Fibroblast of skin of abdomen (primary cell): ENCODE data around the gene PLOD1.
"Not testable (repeated sequence)": the region's sequence is repeated elsewhere in the genome, so short reads cannot be mapped to it uniquely, and the experiment has no call there.

Source experiments
- DNase-seq: peaks from one replicate; pipeline ENCODE4 v3.0.0-alpha.2; 2013

The PLOD1 gene

DNA sequence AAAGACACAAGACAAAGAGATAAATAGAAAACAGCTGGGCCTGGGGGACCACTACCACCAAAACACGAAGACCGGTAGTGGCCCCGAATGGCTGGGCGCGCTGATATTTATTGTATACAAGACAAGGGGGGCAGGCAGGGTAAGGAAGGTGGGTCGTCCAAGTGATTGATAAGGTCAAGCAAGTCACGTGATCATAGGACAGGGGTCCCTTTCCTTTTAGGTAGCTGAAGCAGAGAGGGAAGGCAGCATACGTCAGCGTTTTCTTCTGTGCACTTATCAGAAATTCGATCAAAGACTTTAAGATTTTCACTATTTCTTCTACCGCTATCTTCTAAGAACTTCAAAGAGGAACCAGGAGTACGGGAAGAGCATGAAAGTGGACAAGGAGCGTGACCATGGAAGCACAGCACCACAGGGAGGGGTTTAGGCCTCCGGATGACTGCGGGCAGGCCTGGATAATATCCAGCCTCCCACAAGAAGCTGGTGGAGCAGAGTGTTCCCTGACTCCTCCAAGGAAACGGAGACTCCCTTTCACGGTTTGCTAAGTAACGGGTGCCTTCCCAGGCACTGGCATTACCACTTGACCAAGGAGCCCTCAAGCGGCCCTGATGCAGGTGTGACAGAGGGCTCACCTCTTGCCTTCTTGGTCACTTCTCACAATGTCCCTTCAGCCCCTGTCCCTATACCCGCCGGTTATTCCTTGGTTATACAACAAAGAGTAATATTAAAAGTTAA lies 21.9 kb upstream of the PLOD1 start:
- DNase-seq, result not testable (repeated sequence)

DNA sequence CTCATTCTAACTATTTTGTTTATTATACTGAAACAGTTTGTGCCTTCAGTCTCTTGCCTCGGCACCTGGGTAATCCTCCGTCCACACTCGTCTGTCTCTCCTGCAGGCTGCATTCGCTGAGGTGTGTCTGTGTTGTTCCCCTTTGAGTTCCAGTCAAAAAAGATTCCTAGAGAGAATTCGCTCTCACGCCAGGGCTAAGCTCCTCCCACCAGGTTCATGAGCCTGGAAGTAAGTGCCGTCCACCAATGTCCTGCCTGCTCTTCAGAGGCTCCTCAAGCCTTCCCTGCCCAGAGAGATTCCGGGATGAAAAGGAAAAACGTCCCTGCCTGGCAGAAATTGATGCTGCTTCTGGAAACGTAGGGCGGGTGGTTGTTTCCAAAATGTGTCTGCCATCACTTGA lies 21.2 kb upstream of the PLOD1 start:
- DNase-seq, result no peak

DNA sequence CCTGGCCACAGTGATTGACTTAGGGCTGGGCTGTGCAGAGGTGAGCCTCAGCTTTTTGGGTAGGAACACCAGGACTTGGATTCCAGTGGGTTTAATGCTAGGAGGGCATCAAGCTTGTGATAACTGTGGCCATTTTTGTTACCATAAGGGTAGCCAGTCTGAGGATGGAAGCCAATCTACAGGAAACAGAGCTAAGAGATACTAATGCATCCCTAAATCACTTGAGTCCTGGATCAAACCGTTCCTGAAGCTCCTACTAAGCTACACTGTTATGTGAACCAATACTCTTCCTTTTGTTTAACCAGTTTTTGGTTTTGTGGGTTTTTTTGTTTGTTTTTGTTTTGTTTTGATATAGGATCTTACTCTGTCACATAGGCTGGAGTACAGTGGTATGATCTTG lies 20.5 kb upstream of the PLOD1 start:
- no peak for DNase-seq

DNA sequence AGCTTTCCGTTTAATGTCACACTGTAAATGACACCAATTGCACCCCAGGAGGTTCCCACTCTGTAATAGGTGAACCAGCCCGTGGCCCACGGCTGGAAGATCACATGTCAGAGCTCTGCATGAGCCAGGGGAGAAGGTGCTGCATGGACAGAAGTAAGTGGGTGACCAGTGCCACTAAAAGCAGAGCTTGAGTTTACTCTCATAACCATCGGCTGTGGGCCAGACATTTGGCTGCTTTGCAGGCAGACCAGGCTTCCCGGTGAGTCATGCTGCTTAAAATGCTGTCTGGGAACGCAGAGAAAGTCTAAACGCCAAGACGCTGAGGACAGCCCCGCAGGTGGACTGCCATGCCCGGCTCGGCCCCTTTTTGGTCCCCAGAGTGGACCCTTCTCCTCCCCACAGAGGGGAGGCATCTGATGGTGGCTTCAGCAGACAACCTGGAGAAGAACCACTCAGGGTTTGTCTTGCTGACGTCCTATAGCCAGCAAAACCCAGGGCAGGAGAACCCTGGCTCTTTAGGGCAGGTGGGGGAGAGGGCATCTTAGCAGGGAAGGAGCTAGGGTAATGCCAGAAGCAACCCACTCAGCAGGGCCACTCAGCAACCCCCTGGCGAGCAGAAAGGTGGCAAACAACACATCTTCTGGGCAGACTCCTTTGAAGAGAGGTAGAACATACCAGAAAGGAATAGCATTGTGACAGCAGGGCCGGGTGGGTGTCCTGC lies 15.6 kb upstream of the PLOD1 start:
- DNase-seq, result peak; percentile 82

DNA sequence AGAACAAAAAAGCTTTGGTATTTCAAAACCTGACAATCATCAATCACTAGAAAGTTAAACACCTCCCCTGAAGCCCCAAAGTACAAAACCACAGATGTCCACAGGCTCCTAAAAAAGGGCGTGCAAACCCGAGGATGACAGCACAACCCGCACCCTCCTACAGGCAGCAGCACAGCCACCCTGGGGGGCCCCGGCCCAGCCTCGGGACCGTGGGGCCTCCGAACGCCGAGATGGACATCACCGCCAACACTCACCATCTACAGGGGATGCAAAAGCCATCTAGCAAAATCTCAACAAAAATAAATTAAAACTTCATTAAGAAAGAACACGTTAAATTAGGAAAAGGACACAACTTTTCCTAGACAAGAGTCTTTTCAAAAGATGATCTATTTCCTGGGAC lies 14.9 kb upstream of the PLOD1 start:
- DNase-seq, result no peak

DNA sequence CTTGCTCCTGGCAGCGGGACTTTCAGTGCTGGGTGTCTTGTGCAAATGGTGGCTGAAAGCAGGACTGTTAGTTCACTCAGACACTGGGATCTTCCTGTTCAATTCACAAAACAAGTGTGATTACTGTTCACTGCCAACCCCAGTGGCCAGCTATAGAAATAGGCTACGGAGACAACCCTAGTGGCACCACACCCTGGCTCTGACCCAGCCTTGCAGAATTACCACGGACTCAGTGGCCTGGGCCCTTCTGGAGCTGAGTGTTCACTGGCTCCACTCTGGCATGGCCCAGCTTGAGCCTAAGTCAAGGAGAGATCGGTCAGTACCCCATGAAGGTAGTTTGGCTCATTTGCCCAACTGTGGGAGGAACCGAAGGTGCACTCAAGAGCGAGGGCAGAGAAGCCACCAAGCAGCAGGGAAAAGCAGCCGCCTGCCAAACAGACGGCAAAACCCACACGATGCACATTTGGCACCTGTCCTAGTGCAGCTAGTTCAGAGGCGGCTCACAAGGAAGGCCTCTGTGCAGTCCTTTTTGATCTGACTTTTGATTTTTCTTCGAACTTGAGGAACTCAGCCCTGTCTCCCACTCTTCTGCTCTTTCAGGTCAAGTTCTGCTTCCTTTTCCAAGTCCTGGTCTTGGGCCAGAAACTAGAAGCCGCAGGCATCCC lies 14.1 kb upstream of the PLOD1 start:
- no peak for DNase-seq

DNA sequence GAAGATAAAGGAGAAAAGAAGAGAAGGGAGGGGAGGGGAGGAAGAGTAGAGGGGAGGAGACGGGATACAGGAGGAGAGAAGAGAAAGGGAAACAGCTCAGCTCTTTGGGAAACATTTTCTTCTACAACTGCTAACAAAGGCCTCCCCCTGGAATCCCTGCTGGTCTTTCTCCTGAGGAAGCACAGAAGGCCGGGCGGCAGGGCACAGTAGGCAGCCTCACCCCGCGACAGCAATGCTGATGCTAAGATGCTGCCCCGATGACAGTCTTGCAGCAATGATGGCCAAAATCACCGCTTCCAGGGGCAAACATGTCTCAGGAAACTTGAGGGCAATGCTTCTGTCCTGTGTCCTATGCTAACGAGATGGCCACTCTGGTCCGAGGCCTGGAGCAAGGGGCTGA lies 13.5 kb upstream of the PLOD1 start:
- DNase-seq, result no peak

DNA sequence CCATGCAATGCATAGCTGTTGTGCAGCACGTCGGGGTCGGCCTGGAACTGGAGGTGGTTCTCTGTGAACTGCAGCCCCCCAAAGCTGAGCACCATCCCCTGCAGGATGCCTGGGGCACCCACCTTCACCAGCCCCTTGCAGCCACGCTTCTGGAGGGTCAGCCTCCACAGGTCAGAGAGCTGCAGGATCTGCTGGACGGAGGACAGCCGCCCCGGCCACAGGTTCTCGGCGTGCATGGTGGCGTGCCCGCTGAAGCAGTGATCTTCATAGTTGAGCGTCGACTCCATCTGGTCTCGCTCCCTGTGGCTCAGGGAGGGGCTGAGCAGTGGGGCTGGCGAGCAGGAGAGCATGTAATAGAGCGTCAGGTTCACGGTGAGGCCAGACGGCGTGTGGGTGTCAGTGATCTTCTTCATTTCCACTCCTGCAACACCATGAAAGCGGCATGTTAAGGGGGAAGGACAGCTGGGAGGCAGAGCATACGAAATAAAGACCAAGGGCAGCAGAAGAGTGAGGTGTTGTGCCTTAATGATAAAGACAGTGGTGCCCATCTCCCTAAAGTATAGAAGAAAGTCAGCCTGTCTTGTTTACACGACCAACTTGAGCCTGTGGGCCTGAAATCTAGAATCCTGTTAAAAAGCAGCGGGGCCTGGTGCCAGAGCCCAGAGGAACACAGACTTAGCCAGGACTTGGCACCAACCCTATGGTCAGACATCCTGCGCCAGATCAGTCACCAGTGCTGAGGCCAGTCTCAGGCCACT lies 11.3 kb upstream of the PLOD1 start:
- no peak for DNase-seq

DNA sequence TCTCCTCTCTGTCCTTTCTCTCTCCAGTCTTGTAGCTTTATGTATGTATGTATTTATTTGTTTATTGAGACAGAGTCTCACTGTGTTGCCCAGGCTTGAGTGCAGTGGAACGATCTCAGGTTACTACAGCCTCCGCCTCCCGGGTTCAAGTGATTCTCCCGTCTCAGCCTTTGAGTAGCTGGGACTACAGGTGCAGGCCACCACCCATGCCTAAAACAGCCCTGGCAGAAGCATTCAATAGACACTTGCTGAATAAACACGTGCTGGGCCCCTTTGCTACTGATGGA lies 10.7 kb upstream of the PLOD1 start:
- DNase-seq, result no peak

DNA sequence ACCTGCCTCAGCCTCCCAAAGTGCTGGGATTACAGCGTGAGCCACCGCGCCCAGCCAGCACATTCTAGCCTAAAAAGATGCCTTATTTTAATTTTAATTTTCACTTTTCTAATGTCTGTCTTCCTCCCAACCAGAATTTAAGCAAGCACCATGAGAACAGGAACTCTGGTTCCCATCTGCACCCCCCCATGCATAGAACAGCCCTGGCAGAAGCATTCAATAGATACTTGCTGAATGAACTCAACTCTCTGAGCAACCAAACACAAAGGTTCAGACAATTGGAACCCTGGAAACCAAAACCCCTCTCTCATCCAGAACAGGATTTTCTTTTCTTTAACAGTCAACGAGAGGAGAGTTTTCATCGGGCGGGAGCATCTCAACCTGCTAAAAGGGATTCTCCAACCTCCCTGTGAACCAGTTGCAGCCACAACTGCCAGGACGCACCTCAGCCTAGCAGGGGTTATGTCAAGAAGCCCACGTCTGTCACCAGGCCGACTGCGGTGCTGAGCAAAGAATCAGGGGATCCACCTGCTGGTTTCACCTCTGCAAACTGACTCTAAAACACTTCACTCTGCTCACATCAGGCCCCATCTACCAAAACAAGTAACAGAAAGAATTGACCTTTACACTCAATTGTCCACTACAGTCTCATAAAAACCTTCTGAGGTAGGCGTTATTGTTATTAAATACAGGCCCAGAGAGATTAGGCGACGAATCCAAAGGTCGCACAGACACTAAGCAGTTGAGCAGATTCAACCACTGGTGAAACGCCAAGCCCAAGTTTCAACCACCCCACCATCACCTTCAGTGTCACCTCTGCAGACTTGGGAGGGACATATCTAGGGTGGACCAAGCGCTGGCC lies 10.0 kb upstream of the PLOD1 start:
- DNase-seq, result no peak

DNA sequence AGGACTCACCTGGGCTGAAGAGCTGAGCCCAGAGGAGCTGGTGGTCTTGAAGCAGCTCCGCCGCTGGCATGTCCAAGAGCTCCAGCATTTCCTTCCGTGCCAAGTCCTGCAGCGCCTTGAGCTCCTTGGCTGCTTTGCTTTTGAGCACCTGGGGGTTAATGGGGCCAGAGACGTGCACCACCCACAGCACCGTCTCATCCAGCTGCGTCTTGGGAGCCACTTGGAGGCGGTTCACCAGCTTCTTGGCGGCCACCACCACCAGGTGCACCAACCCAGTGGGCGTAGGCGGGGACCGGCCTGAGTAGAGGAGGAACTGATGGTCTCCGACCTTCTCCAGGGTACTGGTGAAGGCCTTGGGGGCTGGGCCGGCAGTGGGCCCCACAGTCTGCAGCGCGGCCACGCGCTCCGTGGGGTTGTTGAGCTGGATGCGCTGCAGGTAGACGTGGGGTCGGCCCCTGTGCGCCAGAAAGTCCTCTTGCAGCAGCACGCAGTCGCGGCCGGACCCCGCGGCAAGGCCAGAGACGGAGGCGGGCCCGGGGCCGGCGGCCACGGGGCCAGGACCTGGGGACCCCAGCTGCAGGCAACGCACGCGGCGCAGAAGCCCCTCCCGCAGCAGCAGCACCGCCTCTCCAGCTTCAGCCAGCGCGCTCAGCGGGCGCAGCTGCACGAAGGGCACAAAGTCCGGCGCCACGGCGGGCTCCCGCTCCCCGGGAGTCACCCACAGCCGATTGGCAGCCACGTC lies 9.2 kb upstream of the PLOD1 start:
- not testable (repeated sequence) for DNase-seq

DNA sequence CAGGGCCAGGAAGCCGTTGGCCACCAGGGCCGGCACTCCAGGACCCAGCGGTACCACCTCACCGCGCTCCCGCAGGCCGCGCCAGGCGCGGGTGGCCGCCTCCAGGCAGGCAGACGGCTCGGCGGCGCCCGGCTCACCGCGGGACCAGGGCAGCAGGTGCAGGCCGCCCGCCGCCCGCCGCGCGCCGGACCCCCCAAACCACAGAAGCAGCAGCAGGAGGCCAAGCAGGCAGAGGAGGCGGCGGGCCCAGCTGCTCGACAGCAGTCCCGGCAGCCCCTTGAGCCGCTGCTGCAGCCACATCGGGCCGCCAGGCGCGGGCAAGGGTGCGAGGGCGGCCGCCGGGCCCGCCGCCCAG lies 8.6 kb upstream of the PLOD1 start:
- no peak for DNase-seq

DNA sequence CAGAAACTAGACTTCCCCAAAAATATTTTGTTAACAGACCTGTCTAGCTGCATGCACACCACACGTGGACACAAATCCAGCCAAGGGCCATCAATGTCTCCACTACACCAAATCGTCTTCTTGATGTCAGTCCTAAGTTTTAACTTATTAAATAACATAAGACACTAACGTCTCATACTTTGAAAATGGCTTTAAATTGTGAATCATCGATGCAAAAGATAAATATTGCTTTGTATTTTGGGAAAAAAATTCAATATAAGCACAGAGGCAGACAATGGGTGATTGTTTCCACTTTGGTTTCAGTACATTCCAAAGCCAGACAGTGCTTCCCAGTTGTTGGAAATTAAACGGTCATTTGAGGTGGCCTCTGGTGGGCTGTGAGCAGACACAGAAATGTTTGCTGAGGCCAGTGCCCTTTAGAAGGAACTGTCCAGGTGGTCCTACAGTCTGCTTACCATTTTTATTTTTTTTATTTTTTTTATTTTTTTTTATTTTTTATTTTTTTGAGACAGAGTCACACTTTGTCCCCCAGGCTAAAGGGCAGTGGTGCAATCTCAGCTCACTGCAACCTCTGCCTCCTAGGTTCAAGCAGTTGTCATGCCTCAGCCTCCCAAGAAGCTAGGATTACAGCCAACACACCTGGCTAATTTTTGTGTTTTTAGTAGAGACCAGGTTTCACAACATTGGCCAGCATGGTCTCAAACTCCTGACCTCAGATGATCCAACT lies 6.5 kb upstream of the PLOD1 start:
- DNase-seq, result no peak

DNA sequence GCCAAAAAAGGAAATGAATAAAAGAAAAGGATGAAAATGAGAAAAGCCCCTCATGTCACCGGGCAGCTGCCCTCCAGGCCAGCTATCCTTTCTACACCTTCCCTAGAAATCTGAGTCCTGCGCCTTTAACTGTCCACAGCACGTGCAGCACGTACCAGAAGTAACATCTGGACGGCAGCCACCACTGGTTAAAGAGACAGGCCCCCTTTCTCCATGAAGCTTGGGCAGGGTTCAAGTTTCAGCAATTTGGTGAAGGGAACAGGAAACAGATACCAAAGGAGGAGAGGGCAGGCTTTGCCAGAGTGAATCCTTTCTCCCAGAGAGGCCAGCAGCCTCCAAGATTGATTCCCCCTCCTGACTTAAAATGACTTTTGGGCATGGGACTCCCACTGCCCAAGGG lies 4.7 kb upstream of the PLOD1 start:
- peak; percentile 82 for DNase-seq

DNA sequence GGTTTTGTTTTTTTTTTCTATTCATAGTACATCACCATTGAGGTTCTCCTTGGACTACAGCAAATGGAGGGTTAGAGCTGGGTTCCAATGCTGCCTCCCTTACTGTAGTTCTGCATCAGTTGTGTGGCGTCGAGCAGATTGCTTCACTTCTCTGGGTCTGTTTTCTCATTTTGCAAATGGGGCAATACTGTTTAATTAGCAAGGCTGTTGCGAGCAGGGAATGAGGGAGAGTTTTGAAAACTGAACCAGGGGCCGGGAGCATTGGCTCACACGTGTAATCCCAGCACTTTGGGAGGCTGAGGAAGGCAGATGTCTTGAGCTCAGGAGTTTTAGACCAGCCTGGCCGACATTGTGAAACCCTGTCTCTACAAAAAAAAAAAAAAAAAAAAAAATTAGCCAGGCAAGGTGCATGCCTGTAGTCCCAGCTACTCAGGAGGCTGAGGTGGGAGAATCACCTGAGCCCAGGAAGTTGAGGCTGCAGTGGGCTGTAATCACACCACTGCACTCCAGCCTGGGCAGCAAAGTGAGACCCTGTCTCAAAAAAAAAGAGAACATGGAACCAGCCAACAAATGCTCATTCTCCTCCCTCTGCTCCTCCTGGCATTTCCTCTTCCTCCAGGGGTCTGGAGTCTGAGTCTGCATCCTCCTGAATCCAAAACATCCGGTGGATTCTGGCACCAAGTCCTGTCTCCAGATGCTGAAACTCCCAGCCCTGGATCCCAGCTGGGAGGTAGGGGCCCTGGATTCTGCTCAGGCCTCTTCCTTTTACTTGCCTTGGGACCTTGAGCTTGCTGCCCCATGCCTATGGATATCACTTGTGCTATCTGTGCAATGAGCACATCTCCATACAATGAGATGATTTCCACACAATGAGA lies 3.7 kb upstream of the PLOD1 start:
- DNase-seq, result peak; percentile 82

DNA sequence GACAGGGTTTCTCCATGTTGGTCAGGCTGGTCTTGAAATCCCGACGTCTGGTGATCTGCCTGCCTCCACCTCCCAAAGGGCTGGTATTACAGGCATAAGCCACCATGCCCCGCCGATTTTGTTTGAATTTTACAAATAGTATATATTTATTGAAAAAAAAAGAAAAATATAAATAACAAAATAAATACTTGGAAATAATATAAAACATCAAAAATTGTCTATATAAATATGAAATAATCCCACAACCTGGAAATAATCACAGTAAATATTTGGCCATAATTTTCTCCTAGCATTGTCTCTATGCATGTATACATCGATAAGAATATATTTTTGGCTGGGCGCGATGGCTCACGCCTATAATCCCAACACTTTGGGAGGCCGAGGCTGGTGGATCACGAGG lies 2.7 kb upstream of the PLOD1 start:
- DNase-seq, result no peak

DNA sequence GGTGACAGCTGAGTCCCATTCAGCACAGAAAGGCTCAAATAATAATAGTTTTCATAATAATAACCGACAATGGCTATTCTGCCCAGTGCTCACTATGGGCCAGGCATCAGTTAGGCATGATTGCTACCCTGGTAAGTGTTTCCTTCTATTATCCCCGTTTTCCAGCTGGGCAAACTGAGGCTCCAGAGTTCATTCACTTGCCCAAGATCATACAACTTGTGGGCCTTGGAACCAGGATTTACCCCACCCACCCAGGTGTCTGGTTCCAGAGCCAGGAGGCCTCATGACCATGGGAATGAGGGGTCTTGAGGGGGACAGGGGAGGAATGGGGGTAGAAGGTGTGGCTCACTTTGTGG lies 518 bp downstream of the PLOD1 start:
- DNase-seq, result no peak

DNA sequence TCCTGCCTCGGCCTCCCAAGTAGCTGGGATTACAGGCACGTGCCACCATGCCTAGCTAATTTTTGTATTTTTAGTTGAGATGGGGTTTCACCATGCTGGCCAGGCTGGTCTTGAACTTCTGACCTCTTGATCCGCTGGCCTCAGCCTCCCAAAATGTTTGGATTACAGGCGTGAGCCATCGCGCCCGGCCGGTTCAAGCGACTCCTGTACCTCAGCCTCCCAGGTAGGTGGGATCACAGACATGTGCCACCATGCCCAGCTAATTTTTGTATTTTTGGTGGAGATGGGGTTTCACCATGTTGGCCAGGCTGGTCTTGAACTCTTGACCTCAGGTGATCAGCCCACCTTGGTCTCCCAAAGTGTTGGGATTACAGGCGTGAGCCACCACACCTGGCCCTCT lies 1.2 kb downstream of the PLOD1 start:
- not testable (repeated sequence) for DNase-seq

DNA sequence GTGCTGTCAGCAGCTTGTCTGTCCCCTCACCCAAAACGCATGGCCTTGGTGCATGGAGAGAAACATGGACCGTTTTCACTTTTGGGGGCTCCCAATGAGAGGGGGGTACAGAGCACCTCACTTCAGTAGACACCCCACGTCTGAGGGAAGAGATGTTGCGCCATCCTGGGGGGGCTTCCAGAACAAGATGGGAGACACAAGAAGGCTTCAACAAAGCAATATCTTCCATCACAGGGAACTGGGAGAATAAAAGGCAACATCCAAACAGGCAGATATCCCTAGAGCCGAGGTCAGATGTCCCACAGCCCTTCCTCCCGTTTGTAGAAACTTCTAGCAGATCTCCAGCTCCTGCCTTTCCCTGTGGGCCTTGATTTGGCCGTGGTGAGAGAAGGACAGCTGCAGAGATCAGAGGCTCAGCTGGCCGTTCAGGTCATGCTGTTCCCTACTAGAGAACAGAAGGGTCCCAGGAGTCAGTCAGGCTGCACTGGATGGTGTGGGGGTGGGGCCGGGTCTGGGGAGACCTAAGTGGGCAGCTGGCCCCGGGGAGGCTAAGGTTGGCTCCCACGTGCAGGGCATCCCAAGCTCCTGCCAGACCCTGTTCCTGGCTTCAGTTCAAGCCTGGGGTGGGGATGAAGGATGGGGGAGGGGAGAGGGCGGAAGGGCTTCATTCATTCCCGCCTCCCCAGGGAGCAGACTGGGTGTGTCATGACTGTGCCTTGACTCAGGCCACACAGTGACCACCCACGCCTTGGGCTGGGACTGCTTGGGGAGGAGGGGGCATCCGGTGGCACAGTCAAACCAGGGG lies 4.4 kb downstream of the PLOD1 start:
- no peak for DNase-seq
